HepG2 (cell line): ENCODE data around the gene FOCAD. TPM values are rescaled to one million over a fixed set of nuclear protein-coding genes. Genes with fewer than 3 reads are reported as not detected.

Experiments used
- ATAC-seq: fragments of 200-7000 bp; cut with Tn5 transposase; 3 replicates; pipeline ENCODE4 v1.9.1; 2020; ENCODE audit warnings: mild to moderate bottlenecking, moderate library complexity
- BruUV-seq: library from RNA; stranded (reverse); fragments of 400-500 nt; replicated peaks from 2 replicates; lab custom pipeline; 2021; lab: Mats Ljungman, UMichigan
- CTCF ChIA-PET: fragments of 300-600 bp; formaldehyde crosslinking; extraction: SDS; loops from one replicate; lab custom pipeline; 2021; ENCODE audit warnings: low total read pairs, inconsistent platforms, low intra/inter-chr PET ratio; lab: Yijun Ruan, JAX
- POLR2A ChIA-PET: fragments of 350-600 bp; sonication (Branson Sonifier 250); formaldehyde crosslinking; loops from one replicate; lab custom pipeline; 2020; ENCODE audit warnings: antibody characterized with exemption, inconsistent platforms; lab: Yijun Ruan, JAX
- DNase-seq: peaks from one replicate; pipeline ENCODE4 v3.0.0-alpha.2; 2015; ENCODE audit warnings: low spot score
- FAIRE-seq: peaks from 3 replicates; lab custom pipeline; 2011; peaks lifted over from hg19 to GRCh38; lab: Jason Lieb, UNC
- H2AFZ ChIP-seq: one replicate; pipeline ENCODE4 v1.6.1; 2011; ENCODE audit warnings: low read length, inconsistent platforms
- H3K27ac ChIP-seq: fragments of 300-600 bp; 3 replicates; pipeline ENCODE4 v1.8.0; 2011; ENCODE audit warnings: mixed run types, mild to moderate bottlenecking, mixed read lengths, low read length, inconsistent platforms; ENCODE audit not compliant: insufficient read depth; ENCODE audit errors: extremely low read length
- H3K27me3 ChIP-seq, 2 experiments: fragments of 200-600 bp in 1 of 2; 2 replicates in 1 of 2; 3 replicates in 1 of 2; pipeline versions ENCODE4 v1.6.0 to v1.8.0; 2011; ENCODE audit warnings: low read length in 2 of 2, mild to moderate bottlenecking in 2 of 2, moderate library complexity in 2 of 2, inconsistent platforms in 1 of 2; ENCODE audit not compliant: insufficient read depth in 2 of 2, control insufficient read depth in 1 of 2
- H3K36me3 ChIP-seq, 2 experiments: fragments of 200-600 bp in 1 of 2; replicated peaks in 1 of 2; 2 replicates in 1 of 2; 3 replicates in 1 of 2; pipeline versions ENCODE4 v1.5.1 to v1.8.0; 2011; ENCODE audit warnings: low read length in 2 of 2, inconsistent platforms in 1 of 2; ENCODE audit not compliant: insufficient read depth in 2 of 2, control insufficient read depth in 1 of 2
- H3K4me1 ChIP-seq: 2 replicates; pipeline ENCODE4 v1.5.1; 2012; ENCODE audit warnings: low read length, inconsistent platforms; ENCODE audit not compliant: insufficient read depth
- H3K4me2 ChIP-seq: 2 replicates; pipeline ENCODE4 v1.6.0; 2011; ENCODE audit warnings: low read depth, low read length, inconsistent platforms
- H3K4me3 ChIP-seq, 3 experiments: fragments of 200-600 bp in 1 of 3; sonication (generic), shearing (Covaris generic) in 1 of 3; replicated peaks in 1 of 3; 2 replicates each; pipeline ENCODE4 v1.5.1; 2011 to 2016; ENCODE audit warnings: low read length in 3 of 3, inconsistent platforms in 2 of 3, low read depth in 2 of 3, mild to moderate bottlenecking in 2 of 3, control low read depth in 1 of 3, mixed read lengths in 1 of 3; ENCODE audit not compliant: insufficient read depth in 1 of 3
- H3K79me2 ChIP-seq: one replicate; pipeline ENCODE4 v1.6.1; 2011; ENCODE audit warnings: low read length, inconsistent platforms; ENCODE audit not compliant: insufficient read depth
- H3K9ac ChIP-seq: 2 replicates; pipeline ENCODE4 v1.6.0; 2011; ENCODE audit warnings: mild to moderate bottlenecking, low read depth, low read length, inconsistent platforms; ENCODE audit not compliant: insufficient read depth
- H3K9me3 ChIP-seq: 2 replicates; pipeline ENCODE4 v1.5.1; 2012; ENCODE audit warnings: mild to moderate bottlenecking, low read length
- H4K20me1 ChIP-seq: 2 replicates; pipeline ENCODE4 v1.6.0; 2011; ENCODE audit warnings: inconsistent platforms, mild to moderate bottlenecking, low read length, moderate library complexity; ENCODE audit not compliant: insufficient read depth
- FOXM1 ChIP-seq: sonication (generic); formaldehyde crosslinking; IDR thresholded peaks from 2 replicates; pipeline ENCODE4 v1.5.0; 2020; ENCODE audit warnings: missing genetic modification reagents
- MIXL1 ChIP-seq: IDR thresholded peaks from 2 replicates; pipeline ENCODE4 v1.6.1; 2016
- NKX3-1 ChIP-seq: sonication (generic); formaldehyde crosslinking; IDR thresholded peaks from 2 replicates; pipeline ENCODE4 v1.5.0; 2020; ENCODE audit warnings: missing genetic modification reagents
- TRIM24 ChIP-seq: sonication (generic); formaldehyde crosslinking; IDR thresholded peaks from 2 replicates; pipeline ENCODE4 v1.8.0; 2022; ENCODE audit warnings: mild to moderate bottlenecking, missing genetic modification reagents
- ZMYM2 ChIP-seq: sonication (generic); formaldehyde crosslinking; IDR thresholded peaks from 2 replicates; pipeline ENCODE4 v1.8.0; 2022; ENCODE audit warnings: mild to moderate bottlenecking, missing genetic modification reagents
- ZNF407 ChIP-seq: sonication (generic); formaldehyde crosslinking; IDR thresholded peaks from one replicate; pipeline ENCODE4 v1.5.1; 2020; ENCODE audit warnings: mild to moderate bottlenecking, missing genetic modification reagents; ENCODE audit errors: not compliant biosample characterization
- ZNF672 ChIP-seq: sonication (generic); formaldehyde crosslinking; IDR thresholded peaks from 2 replicates; pipeline ENCODE4 v1.8.1; 2022; ENCODE audit warnings: missing genetic modification reagents
- ZSCAN12 ChIP-seq: sonication (generic); formaldehyde crosslinking; IDR thresholded peaks from 2 replicates; pipeline ENCODE4 v1.9.0; 2021; ENCODE audit warnings: mild to moderate bottlenecking, missing genetic modification reagents
- WGBS: methylation state at CpG from one replicate; pipeline ENCODE4 v1.1.6; 2017; ENCODE audit warnings: low lambda C conversion rate; 5-methylcytosine and 5-hydroxymethylcytosine counted together
- in situ Hi-C: cut with HindIII; loops from 2 replicates; pipeline ENCODE4 v1.10.0; 2017; ENCODE audit warnings: low pct_unique_long_range_greater_than_20kb; ENCODE audit not compliant: extremely low pct_ligation_motif_present
- intact Hi-C: fragments of 100-400 bp; cut with micrococcal nuclease; formaldehyde crosslinking; loops from one replicate; pipeline ENCODE4 v1.10.0; 2022; ENCODE audit not compliant: unreplicated experiment
- polyA plus RNA-seq, 8 experiments: library from polyadenylated mRNA; depleted of rRNA in 3 of 8; stranded (reverse) in 7 of 8; unstranded in 1 of 8; fragments of >200 nt; fragmentation: Illumina TruSeq in 4 of 8; extraction: Trizol in 4 of 8; gene quantifications; 2 replicates each; pipeline versions ENCODE4 v1.2.1 to v1.2.3, GENCODE V29; 2011 to 2016; ENCODE audit warnings: low read depth in 4 of 8, missing spikeins in 1 of 8, mixed read lengths in 1 of 8; ENCODE audit not compliant: insufficient read depth in 1 of 8
- total RNA-seq, 5 experiments: library from RNA; depleted of rRNA; stranded (reverse); fragments of >200 nt; fragmentation: Illumina TruSeq; extraction: Trizol; gene quantifications; 2 replicates each; pipeline ENCODE4 v1.2.3, GENCODE V29; 2016; ENCODE audit warnings: low read depth in 1 of 5
- TF ChIP-seq, protein P1 (sequence below): sonication (generic); formaldehyde crosslinking; IDR thresholded peaks from 2 replicates; pipeline ENCODE4 v1.8.0; 2022; ENCODE audit warnings: missing genetic modification reagents, mild to moderate bottlenecking, borderline replicate concordance
- TF ChIP-seq, protein P2 (sequence below): sonication (generic); formaldehyde crosslinking; IDR thresholded peaks from 2 replicates; pipeline ENCODE4 v1.4.0; 2020; ENCODE audit warnings: mild to moderate bottlenecking, missing genetic modification reagents

Gene FOCAD
- total and polyA plus RNA-seq, 2 of the 13 experiments (the other 11 are each of a cell fraction or from before 2014, with no cell fraction given), result 18.0 to 31.1 TPM

- H3K36me3 ChIP-seq, result no peaks in the 10 kb centered on the region
- H3K27ac ChIP-seq, result no peak overlapping the region
- no peaks in the 10 kb centered on the region for H3K9me3 ChIP-seq
- no peak for FAIRE-seq
- no peak for ATAC-seq
- POLR2A ChIA-PET, result no interaction called here
- H3K9ac ChIP-seq, result no peak overlapping the region
- in situ Hi-C loops (no loop called here), intact Hi-C loops (no loop called here)
- no peaks in the 10 kb centered on the region for H3K79me2 ChIP-seq
- no peak overlapping the region for H3K4me2 ChIP-seq
- no peaks in the 10 kb centered on the region for H3K4me1 ChIP-seq
- CTCF ChIA-PET, result no interaction called here
- H2AFZ ChIP-seq, result no peak overlapping the region
- WGBS, result 61% methylated on average over 3 of the region's 3 CpGs
- DNase-seq, result no peak
- H3K27me3 ChIP-seq, result no peaks in the 10 kb centered on the region
- H4K20me1 ChIP-seq, result no peaks in the 10 kb centered on the region
- no peak overlapping the region for H3K4me3 ChIP-seq
- no TSS peak for BruUV-seq
- TF ChIP-seq FOXM1, result no peak
- TF ChIP-seq, protein P1, sequence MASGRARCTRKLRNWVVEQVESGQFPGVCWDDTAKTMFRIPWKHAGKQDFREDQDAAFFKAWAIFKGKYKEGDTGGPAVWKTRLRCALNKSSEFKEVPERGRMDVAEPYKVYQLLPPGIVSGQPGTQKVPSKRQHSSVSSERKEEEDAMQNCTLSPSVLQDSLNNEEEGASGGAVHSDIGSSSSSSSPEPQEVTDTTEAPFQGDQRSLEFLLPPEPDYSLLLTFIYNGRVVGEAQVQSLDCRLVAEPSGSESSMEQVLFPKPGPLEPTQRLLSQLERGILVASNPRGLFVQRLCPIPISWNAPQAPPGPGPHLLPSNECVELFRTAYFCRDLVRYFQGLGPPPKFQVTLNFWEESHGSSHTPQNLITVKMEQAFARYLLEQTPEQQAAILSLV (CRISPR knock-in tag), result no peak
- TF ChIP-seq, protein P2, sequence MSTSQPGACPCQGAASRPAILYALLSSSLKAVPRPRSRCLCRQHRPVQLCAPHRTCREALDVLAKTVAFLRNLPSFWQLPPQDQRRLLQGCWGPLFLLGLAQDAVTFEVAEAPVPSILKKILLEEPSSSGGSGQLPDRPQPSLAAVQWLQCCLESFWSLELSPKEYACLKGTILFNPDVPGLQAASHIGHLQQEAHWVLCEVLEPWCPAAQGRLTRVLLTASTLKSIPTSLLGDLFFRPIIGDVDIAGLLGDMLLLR (CRISPR knock-in tag), result no peak
- TF ChIP-seq ZSCAN12 (CRISPR knock-in tag), result no peak
- no peak for TF ChIP-seq NKX3-1
- no peak for TF ChIP-seq ZNF407
- no peak for TF ChIP-seq MIXL1 (CRISPR knock-in tag)
- TF ChIP-seq ZMYM2, result no peak
- no peak for TF ChIP-seq ZNF672 (CRISPR knock-in tag)
- no peak for TF ChIP-seq TRIM24
Observed at GRCh38 chr9:20664501-20664900, 19.6 kb upstream of the FOCAD start.
